GM18526 (cell line): ENCODE measurements around the gene SERPINA5.

Experiments
- POLR2A ChIP-seq: IDR thresholded peaks from 3 replicates; pipeline ENCODE4 v1.6.1; 2011; ENCODE audit not compliant: insufficient read length; ENCODE audit errors: extremely low read depth

Gene SERPINA5

GRCh38 chr14:94545131-94545841 lies 35.9 kb upstream of the SERPINA5 start:
- no peak for TF ChIP-seq POLR2A

GRCh38 chr14:94547151-94547680 lies 34.0 kb upstream of the SERPINA5 start:
- no peak for TF ChIP-seq POLR2A

DNA sequence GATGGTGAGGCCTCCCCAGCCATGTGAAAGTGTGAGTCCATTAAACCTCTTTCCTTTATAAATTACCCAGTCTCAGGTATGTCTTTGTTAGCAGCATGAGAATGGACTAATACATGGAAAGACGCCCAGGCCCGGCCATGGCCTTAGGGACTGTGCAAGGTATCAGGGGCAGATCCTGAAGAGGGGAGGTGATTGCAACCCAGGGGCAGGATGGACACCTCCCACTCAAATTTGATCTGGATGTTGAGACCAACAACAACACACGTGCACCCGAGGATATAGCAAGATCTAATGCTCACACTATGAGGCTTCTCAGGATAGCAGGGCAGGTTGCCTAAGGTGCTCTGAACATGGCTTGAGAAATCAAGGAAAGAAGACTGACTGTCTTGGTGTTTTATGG lies 33.5 kb upstream of the SERPINA5 start:
- TF ChIP-seq POLR2A = no peak

DNA sequence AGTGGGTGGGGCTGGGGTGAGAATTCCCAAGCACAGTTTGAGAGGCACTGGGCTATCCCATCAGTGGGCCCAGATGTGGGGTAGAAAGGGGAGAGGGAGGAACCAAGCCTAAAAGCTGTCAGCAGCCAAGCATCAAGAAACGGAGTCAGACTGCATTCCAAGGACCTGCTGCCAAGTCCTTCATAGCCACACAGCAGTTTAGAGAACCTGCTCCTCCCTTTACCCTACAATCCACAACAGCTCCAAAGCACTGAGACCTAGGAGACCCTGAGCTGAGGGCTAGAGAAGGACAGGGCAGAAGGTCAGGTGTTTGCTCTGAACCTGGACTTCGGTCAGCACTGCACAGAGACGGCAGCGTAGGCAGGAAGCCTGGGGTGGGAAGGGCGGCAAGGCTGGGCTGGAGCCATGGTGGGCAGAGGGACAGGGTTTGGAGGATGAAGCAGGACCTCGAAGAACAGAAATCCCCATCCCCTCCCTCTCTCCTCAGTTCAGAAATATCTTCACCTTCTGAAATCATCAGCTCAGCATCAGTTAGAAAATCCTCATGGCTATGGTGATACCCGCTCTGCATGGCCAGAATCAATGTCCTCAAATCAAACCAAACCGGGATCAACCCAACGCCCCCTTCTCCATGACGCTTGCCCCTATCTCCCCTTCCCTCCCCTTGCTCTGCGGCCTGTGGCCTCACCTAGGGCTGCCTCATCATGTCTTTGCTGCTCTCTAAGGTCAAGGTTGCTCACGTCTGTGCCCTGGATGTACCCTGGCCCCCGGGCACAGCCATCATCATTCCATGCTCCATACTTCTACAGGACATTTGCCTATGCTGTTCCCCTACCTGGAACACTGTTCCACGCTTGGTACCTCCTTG lies 32.9 kb upstream of the SERPINA5 start:
- no peak for TF ChIP-seq POLR2A

DNA sequence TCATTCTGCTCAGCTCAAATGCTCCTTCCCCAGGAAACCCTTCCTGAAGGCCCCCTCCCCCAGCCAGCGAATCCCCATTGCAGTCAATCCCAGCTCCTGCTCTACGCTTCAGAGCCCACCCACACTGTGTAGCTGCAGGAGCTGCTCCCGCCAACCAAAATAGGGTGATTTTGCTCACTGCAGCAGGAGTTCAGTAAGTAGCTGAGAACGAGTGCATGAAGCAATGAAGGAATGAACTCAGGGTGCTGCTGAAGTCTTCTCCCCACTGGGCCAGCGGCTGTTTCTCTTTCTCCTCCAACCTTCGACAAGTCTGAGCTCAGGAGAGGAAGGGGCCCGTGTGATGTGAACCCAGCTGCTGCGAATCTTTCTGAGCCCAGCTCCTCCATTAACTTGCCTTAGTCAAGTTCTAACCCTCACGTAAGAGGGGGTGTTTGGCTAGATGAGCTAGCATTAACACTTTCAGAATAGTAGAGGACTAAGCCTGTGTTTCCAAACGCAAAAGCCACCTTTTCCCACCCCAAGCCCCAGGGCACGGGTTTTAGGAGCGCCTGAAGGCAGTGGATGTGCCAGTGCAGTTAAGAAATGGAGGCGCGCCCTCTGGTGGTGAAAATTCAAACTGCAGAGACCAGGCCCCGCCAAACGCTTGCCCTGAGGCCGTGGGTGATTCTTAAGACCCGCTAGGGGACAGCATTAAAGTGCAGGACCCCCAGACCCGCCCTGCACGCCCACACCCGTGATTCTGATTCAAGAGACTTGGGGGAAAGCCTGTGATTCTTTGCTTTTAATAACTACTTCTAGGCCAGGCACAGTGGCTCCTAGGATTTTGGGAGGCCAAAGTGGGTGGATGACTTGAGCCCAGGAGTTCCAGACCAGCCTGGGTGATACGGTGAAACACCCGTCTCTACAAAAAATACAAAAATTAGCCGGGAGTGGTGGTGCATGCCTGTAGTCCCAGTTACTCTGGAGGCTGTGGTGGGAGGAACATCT lies 31.9 kb upstream of the SERPINA5 start:
- no peak for TF ChIP-seq POLR2A

DNA sequence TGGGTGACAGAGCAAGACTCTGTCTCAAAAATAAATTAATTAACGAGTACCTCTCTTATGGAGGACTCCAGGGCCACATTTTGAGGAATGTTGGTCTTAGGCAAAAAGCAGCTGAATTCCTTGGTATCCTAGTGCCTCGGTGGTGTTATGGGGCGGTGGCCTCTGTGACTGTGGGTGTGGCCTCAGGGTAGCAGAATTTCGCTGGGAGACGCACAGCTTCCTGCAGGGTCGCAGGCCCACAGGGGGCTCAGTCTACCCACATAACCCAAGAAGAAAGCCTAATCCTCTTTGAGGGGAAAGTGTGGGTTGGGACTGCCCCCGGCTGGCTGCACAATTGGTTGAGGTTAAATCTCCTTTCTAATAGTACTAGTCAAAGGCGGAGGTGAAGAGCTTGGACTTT lies 31.2 kb upstream of the SERPINA5 start:
- no peak for TF ChIP-seq POLR2A

- no peak for TF ChIP-seq POLR2A
Observed at GRCh38 chr14:94555991-94556390, 25.2 kb upstream of the SERPINA5 start.

- TF ChIP-seq POLR2A = no peak
Observed at GRCh38 chr14:94557327-94557726, 23.9 kb upstream of the SERPINA5 start.

GRCh38 chr14:94558842-94559241 lies 22.4 kb upstream of the SERPINA5 start:
- TF ChIP-seq POLR2A = no peak

GRCh38 chr14:94559638-94560290 lies 21.5 kb upstream of the SERPINA5 start:
- no peak for TF ChIP-seq POLR2A

- TF ChIP-seq POLR2A = no peak
Observed at GRCh38 chr14:94560291-94560665, 20.9 kb upstream of the SERPINA5 start.

- no peak for TF ChIP-seq POLR2A
Observed at GRCh38 chr14:94560751-94561655, 20.2 kb upstream of the SERPINA5 start, which contains the start of gene SERPINA4. SERPINA4 (plus strand) TSS chr14:94561442; CDS start chr14:94563483, 2,041 bp downstream.

DNA sequence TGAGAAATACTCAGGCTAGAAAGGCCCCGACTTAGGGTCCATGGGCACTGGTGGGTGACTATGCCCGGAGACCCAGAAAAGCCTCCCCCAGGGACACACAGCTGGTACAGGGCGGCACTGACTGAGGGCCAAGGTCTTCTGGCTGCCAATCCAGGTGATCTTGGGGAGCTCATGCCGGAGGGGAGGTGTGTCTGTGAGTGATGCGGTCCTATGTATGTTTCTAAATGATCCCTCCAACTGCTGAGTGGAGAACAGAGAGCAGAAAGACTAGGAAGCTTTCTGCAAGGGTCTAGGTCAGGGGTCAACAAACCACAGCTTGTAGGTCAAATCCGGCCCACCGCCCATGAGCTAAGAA lies 19.6 kb upstream of the SERPINA5 start:
- TF ChIP-seq POLR2A = no peak
